Subcutaneous adipose tissue (tissue), 4 donors: Measurements from ENCODE around the gene PLXNB2. TPM values are rescaled to one million over a fixed set of nuclear protein-coding genes. Genes with fewer than 3 reads are reported as not detected.

ENCODE experiments used
- total RNA-seq, 4 donors: library from RNA; depleted of rRNA; stranded (reverse); fragments of >200 nt; gene quantifications; one replicate each; pipeline ENCODE4 v1.1.0, GENCODE V29; 2016
- TF ChIP-seq, protein P1 (sequence below): fragments of 450-650 bp; IDR thresholded peaks from one replicate; pipeline ENCODE4 v1.5.1; 2016; ENCODE audit warnings: low read depth, mild to moderate bottlenecking, control low read depth, antibody characterized with exemption, moderate library complexity

The PLXNB2 gene
- total RNA-seq, 4 donors from 2014 or later = 59.2 to 128 (median 97.0) TPM

DNA sequence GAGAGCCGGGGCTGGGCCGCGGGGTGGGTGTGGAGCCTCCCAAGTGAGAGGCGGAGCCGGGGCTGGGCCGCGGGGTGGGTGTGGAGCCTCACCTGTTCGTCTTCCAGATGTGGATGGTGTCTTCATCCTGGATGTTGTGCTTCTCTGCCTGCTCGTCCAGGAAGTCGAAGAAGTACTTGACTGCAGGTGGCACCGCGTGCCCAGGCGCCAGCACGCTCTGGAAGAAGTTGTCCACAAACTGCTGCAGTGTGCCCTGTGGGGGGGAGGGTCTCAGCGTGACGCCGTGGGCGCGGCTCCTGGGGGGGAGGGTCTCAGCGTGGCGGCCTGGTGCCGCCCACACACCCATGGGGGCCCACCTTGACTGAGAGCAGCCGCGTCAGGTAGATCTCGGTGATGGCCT is 29.7 kb downstream of the PLXNB2 start:
- TF ChIP-seq, protein P1, sequence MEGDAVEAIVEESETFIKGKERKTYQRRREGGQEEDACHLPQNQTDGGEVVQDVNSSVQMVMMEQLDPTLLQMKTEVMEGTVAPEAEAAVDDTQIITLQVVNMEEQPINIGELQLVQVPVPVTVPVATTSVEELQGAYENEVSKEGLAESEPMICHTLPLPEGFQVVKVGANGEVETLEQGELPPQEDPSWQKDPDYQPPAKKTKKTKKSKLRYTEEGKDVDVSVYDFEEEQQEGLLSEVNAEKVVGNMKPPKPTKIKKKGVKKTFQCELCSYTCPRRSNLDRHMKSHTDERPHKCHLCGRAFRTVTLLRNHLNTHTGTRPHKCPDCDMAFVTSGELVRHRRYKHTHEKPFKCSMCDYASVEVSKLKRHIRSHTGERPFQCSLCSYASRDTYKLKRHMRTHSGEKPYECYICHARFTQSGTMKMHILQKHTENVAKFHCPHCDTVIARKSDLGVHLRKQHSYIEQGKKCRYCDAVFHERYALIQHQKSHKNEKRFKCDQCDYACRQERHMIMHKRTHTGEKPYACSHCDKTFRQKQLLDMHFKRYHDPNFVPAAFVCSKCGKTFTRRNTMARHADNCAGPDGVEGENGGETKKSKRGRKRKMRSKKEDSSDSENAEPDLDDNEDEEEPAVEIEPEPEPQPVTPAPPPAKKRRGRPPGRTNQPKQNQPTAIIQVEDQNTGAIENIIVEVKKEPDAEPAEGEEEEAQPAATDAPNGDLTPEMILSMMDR = no peak

DNA sequence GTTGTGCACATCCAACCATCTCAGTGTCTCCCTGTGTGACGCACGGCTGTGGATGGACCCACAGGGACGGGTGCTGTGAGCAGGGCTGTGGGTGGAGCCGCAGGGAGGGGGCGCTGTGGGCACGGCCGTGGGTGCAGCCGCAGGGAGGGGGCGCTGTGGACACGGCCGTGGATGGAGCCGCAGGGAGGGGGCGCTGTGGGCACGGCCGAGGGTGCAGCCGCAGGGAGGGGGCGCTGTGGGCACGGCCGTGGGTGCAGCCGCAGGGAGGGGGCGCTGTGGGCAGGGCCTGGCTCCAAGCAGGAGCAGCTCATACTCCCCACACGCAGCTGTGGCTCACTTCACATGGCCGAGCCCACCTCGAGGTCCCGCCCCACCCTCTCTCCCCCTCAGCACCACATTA is 31.3 kb downstream of the PLXNB2 start:
- TF ChIP-seq, protein P1 = no peak

DNA sequence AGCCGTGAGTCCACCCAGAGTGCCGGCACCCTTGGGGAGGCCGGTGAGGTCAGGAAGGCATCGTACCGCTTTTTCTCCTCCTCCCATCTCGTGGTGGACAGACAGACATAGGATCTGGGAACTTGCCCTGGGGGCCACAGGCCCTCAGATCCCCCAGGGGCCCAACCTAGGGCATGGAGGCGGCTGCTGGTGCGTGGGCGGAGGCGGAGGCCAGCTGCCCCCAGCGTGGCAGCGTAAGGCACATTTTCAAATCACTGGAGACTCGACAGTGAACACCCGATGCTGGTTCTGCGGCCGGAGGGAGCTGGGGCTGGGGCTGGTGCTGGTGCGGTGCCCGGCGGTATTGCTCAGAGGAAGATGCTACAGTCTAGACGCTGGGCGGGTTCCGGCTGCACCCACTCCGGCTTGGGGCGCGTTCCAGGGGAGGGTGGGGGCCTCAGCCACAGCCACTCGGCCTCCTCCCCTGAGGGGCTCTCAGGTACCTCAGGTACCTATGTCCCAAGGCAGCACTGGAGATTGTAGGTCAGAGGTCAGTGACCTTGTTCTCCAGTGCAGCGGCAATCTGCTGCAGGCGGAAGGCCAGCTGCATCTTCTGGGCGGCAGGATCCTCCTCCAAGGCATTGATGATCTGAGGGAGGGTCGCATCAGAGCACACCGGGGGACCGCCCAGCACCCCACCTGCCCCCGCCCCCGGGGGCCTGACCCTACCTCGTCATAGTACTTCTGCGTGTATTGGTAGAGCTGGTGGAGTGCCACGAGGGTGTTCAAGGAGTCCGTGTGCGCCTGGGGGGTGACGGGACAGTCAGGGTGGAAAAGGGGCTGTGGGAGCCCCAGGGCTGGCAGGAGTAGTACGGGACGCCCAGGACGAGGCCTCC is 32.0 kb downstream of the PLXNB2 start:
- TF ChIP-seq, protein P1 = no peak

DNA sequence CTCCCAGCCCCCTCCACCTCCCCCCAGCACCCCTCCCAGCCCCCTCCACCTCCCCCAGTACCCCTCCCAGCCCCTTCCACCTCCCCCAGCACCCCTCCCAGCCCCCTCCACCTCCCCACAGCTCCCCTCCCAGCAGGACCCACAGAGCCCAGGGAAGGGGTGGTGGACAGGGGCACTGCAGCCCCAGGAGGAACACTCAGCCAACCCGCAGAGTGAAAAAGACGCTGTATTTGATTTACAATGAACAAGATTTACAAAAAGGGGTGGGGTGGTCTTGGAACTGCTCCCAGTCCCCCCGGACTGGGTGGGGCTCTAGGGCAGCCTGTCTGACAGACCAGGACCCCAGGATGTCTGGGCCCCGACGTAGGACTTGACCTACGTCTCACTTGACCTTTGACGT is 32.7 kb downstream of the PLXNB2 start:
- TF ChIP-seq, protein P1 = no peak

DNA sequence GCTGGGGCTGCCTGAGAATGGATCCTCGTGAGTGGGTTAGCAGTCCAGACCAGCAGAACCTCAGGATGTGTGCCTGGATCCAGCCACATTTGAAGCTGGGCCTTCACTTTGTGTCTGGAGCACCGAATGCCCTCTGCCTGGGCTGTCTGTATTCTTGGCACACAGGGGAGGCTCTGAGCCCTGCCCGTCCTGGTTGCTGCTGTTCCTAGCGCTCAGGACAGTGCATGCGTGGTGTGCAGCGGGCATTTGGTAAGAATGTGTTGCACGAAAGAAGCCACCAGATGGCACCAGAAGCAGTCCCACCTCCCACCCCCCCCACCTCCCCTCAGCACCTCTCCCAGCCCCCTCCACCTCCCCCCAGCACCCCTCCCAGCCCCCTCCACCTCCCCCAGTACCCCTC is 33.1 kb downstream of the PLXNB2 start:
- TF ChIP-seq, protein P1 = no peak

DNA sequence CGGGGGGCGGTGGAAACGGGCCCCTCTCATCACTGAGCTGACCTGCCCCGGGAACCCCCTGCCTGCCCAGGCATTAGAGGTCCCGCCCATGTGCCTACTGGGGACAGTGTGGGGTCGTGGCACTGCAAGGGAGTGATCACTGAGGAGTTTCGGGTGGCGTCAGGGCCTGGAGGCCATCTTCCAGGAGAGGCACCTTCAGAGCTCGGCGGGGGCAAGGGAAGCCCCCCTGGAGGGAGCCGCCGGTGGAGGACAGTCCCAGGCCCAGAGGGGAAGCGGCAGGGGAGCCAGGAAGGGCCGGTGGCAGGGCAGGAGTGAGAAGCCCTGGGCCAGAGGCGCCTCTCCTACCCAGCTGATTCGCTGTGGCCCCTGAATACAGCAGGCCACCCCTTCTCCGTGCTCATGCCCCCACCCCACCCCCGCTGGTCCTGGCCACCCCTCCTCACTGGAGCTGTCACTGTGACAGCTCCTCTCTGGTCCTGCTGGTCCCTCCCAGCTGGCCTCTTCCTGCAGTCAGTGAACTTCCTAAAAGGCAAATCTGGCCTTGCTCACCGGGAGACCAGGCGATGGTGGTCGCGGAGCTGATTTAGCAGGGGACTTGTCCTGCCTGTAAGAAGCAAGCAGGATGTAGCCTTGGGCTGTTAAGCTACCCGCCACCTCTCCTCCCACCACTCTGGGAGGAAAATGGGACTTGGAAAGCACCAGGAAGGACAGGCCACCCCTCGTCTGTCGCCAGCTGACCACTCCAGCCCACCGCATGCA is 35.2 kb downstream of the PLXNB2 start:
- TF ChIP-seq, protein P1 = no peak

DNA sequence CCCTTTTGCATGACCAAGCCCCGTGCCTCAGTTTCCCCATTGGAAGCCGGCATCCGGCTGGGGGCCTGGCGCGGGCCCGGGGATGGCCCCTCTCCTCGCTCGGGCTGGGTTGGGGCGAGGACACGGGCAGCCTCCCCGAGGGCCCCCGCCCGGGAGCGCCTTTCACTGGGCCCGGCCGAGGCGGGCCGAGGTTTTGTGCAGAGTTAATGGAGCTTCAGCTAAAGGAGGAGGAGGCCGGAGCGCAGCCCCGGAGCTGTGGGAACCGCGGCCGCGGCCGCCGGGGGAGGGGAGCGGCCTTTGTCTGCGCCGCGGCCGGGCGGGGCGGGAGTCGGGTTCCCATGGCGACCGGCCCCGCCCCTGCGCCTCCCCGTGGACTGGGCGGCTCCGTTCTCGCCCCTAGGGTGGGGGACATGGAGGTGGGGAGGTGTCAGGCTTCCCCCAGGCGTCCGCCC is 35.9 kb downstream of the PLXNB2 start:
- TF ChIP-seq, protein P1 = no peak
